Cardiac fibroblast (primary cell): Measurements from ENCODE around the gene FRYL.
A peak's percentile ranks its signal among the peaks of the same experiment; 100 is the strongest.
"Not testable (repeated sequence)": the region's sequence is repeated elsewhere in the genome, so short reads cannot be mapped to it uniquely, and the experiment has no call there.

Experiments used
- DNase-seq, 2 donors: peaks; one replicate each; pipeline versions ENCODE4 v3.0.0 to v3.0.0-alpha.2; 2010; ENCODE audit warnings: low read depth in 2 of 2
- H3K4me3 ChIP-seq, 2 donors: replicated peaks in 1 of 2; 1 replicate in 1 of 2; 2 replicates in 1 of 2; pipeline ENCODE4 v1.5.1; 2011; ENCODE audit warnings: low read depth in 2 of 2, low read length in 2 of 2, mild to moderate bottlenecking in 2 of 2, moderate library complexity in 1 of 2
- TF ChIP-seq, protein P1 (sequence below): IDR thresholded peaks from one replicate; pipeline ENCODE4 v1.5.1; 2011; ENCODE audit warnings: low read depth, mild to moderate bottlenecking, low read length, inconsistent platforms

Gene FRYL

DNA sequence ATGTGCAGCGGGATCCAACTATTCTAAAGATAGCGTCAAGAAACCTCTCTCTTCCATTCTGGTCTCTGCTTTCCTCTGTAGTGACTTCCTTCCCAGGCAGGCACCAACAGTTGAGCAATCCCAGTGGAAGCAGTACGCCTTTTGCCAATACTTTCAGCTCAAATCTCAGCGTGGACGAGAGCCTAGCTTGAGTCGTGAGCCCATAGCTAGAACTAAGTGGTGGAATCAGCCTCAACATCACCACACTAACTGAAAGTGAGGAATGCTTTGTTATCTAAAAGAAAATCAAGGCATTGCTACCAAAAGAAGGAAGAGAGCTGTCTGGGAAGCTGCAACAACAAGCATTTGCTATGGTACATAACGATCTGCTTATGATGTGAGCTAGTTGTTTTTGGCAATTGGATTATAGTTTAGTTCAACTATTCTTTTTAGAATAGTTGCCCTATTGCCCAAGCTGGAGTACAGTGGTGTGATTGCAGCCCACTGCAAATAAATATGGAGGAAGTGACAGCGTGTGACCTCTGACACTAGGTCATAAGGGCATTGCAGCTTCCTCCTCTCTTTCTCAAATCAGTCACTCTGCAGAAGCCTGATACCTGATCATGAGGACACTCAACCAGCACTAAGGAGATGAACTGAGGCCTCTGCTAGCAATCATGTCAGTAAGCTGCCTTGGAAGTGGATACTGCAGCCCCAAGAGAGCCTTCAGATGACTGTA, 24.7 kb upstream of the FRYL start:
- TF ChIP-seq, protein P1, sequence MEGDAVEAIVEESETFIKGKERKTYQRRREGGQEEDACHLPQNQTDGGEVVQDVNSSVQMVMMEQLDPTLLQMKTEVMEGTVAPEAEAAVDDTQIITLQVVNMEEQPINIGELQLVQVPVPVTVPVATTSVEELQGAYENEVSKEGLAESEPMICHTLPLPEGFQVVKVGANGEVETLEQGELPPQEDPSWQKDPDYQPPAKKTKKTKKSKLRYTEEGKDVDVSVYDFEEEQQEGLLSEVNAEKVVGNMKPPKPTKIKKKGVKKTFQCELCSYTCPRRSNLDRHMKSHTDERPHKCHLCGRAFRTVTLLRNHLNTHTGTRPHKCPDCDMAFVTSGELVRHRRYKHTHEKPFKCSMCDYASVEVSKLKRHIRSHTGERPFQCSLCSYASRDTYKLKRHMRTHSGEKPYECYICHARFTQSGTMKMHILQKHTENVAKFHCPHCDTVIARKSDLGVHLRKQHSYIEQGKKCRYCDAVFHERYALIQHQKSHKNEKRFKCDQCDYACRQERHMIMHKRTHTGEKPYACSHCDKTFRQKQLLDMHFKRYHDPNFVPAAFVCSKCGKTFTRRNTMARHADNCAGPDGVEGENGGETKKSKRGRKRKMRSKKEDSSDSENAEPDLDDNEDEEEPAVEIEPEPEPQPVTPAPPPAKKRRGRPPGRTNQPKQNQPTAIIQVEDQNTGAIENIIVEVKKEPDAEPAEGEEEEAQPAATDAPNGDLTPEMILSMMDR: no peak
- peak in 1 of 2 donors; percentile 43 for DNase-seq
- H3K4me3 ChIP-seq: no peak overlapping the region

DNA sequence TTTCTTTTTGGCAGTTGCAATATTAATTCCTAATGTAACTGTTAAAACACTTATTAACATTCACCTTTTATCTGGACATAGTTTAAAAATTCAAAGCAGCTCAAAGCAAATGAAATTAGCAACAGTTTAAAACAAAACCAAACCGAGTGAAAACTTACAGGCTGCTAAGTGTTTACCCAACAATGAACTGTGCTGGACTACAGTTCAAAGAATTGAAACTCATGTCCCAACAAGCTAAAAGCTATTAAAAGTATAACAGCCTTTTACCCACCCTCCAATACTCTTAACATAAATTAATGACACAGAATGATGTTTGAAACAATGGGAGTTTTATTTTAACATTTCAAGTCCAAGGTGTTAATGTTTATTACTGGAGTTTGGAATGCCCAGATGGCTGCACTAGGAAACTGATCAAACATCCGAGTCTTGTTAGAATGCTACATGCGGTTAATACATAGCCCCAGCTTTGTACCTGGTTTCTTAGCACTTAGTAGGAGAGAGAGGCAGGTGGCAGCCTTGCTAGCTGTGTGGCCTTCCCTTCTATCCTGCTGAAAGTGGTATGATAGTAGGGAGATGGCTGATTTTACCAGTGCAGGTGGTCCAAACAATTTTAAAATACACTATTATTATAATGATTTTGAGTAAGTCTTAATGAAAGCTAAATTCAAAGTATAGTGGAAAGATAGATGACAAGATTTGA, 21.1 kb upstream of the FRYL start:
- no peak overlapping the region for H3K4me3 ChIP-seq
- TF ChIP-seq, protein P1: no peak
- no peak for DNase-seq

DNA sequence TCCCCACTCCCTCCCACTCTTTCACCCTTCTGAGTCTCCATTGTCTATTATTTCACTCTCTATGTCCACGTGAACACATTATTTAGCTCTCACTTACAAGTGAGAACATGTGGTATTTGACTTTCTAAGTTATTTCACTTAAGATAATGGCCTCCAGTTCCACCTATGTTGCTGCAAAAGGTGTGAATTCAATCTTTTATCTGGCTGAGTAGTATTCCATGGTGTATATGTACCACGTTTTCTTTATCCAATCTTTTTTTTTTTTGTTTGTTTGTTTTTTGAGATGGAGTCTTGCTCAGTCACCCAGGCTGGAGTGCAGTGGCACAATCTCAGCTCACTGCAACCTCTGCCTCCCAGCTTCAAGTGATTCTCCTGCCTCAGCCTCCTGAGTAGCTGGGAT, 20.1 kb upstream of the FRYL start:
- H3K4me3 ChIP-seq, DNase-seq: not testable (repeated sequence)

DNA sequence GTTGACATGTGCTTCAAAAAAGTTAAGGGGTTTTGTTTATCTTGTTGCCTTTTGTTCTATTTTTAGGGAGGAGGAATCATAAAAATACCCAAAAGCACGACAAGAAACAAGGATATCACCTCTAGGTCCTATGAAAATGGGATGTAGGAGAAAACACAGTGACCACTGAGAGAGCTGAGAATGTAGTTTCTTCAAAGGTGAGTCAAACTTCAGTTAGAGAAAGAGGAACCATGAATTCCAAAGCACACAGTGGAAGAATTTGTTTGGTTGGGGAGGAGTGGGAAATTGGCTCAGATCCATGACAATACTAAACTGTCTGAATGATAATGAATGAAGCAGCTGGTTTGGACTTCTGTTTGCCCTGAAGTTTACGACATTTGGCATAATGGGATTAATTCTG, 19.1 kb upstream of the FRYL start:
- peak in 1 of 2 donors; percentile 36 for DNase-seq
- H3K4me3 ChIP-seq: no peak overlapping the region
- TF ChIP-seq, protein P1: no peak

DNA sequence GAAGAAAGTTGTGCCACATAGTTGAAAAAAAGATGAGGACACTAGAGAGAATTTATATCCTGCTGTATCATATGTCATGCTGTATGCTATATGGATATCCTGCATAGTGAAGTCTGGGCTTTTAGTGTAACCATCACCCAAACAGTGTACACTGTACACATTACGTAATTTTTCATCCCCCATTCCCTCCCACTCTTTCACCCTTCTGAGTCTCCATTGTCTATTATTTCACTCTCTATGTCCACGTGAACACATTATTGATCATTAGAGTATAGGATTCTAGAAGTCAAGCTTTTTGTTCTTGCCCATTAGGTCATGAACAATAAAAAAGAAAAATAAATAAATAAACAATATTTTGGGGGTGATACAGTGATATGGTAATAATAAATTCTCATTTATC, 18.0 kb upstream of the FRYL start:
- TF ChIP-seq, protein P1: no peak
- no peak overlapping the region for H3K4me3 ChIP-seq
- DNase-seq: no peak

DNA sequence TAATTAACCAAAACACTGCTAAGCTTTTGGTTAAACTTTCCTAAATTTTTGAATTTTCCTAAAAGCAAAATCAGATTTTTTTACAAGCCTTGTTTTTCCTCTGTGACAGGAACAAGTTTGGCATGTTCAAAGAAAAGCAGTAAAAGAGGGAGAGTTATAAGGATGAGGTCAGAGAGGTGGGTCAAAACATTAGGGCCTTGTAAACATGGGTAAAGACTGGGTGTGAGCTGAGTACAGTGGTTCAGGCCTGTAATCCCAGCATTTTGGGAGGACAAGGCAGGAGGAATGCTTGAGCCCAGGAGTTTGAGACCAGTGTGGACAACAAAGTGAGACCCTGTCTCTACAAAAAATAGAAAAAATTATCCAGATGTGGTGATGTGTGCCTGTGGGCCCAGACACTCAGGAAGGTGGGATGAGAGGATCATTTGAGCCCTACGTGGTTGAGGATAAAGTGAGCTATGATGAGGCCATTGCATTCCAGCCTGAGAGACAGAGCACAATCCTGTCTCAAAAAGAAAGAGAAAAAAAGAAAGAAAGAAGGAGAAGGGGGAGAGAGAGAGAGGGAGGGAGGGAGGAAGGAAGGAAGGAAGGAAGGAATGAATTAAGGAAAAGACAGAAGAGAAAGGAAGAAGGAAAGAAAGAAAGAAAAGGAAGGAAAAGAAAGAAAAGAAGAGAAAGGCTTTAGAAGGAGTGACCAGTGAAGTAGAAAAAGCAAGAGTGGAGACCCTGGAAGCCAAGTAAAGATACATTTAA, 17.0 kb upstream of the FRYL start:
- TF ChIP-seq, protein P1: no peak
- DNase-seq: no peak
- H3K4me3 ChIP-seq: no peak overlapping the region
